OCI-M1 (cell line): ENCODE results near the gene RXFP3.
"Not testable (repeated sequence)": the region's sequence is repeated elsewhere in the genome, so short reads cannot be mapped to it uniquely, and the experiment has no call there.

ENCODE experiments used
- DNase-seq: peaks from one replicate; lab custom pipeline; 2025; lab: John Stamatoyannopoulos, UW

The RXFP3 gene

GRCh38 chr5:33936381-33937016 lies at the start of gene RXFP3:
RXFP3 (plus strand) TSS chr5:33936386; CDS start chr5:33936741, 355 bp downstream.
- DNase-seq = no peak

GRCh38 chr5:33887268-33887667 lies 48.9 kb upstream of the RXFP3 start:
- DNase-seq = no peak

GRCh38 chr5:33888587-33888986 lies 47.6 kb upstream of the RXFP3 start:
- DNase-seq = no peak

GRCh38 chr5:33890131-33891032 lies 45.8 kb upstream of the RXFP3 start:
- DNase-seq = no peak

GRCh38 chr5:33891446-33891787 lies 44.8 kb upstream of the RXFP3 start:
- DNase-seq = no peak

GRCh38 chr5:33891788-33892619 lies 44.2 kb upstream of the RXFP3 start, which contains the start of gene ADAMTS12:
ADAMTS12 (minus strand) TSS chr5:33891990; CDS start chr5:33891856, 134 bp downstream.
- no peak for DNase-seq

GRCh38 chr5:33892620-33893137 lies 43.5 kb upstream of the RXFP3 start:
- DNase-seq = no peak

GRCh38 chr5:33894566-33894965 lies 41.6 kb upstream of the RXFP3 start:
- DNase-seq = no peak

GRCh38 chr5:33901156-33901555 lies 35.0 kb upstream of the RXFP3 start:
- DNase-seq = no peak

- DNase-seq = no peak
Observed at GRCh38 chr5:33903118-33903517, 33.1 kb upstream of the RXFP3 start.

GRCh38 chr5:33905381-33905780 lies 30.8 kb upstream of the RXFP3 start:
- DNase-seq = no peak

- DNase-seq = peak; percentile 5
Observed at GRCh38 chr5:33906248-33906647, 29.9 kb upstream of the RXFP3 start.

- DNase-seq = not testable (repeated sequence)
Observed at GRCh38 chr5:33914844-33915243, 21.3 kb upstream of the RXFP3 start.

GRCh38 chr5:33921002-33921401 lies 15.2 kb upstream of the RXFP3 start:
- no peak for DNase-seq

- DNase-seq = no peak
Observed at GRCh38 chr5:33925278-33925677, 10.9 kb upstream of the RXFP3 start.

- no peak for DNase-seq
Observed at GRCh38 chr5:33927685-33928084, 8.5 kb upstream of the RXFP3 start.

- no peak for DNase-seq
Observed at GRCh38 chr5:33928283-33928682, 7.9 kb upstream of the RXFP3 start.

GRCh38 chr5:33929925-33930690 lies 6.1 kb upstream of the RXFP3 start:
- DNase-seq = no peak

- no peak for DNase-seq
Observed at GRCh38 chr5:33931136-33931535, 5.0 kb upstream of the RXFP3 start.

- no peak for DNase-seq
Observed at GRCh38 chr5:33933723-33934169, 2.4 kb upstream of the RXFP3 start.

GRCh38 chr5:33934176-33934575 lies 2.0 kb upstream of the RXFP3 start:
- DNase-seq = no peak
